ENCODE data around the gene CAMK1G. TPM values are rescaled to one million over a fixed set of nuclear protein-coding genes. Genes with fewer than 3 reads are reported as not detected.

CAMK1G gene
- total RNA-seq, 1 donor from 2014 or later = 0.12 TPM

DNA sequence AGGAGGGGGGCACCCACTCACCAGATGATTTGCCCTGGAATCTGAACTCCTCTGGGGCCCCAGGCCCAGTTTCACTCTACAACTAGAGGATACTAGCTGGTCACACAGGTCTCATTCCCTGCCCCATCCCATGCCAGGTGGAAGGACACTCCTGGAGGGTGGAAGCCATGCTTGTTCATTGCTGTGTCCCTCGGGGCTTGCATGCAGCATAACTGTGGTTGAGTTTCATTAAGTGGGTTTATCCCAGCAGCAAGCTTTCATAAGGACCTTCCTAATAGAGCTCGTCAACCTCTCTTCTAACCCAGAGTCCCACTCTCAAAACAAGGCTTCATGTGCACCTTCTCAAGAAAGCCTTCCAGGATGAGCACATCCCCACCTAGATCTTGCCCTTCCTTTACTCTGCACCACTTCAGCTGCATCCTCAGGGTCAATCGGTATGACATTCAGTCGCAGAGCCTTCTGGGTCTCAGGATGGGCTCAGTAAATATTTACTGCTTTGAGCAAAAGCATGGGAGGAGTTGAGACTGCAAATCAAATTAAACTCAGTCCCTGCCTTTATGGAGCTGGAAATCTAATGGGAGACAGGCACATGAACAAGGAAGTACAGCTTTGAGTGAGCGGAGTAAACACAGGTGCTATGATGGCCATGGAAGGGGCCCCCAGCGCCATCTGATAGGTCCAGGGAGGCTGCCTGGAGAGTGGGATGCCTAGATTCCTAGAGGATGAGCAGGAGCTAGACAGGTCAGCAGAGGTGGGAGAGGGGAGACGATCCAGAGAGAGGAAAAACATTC is 36.4 kb downstream of the CAMK1G start:
- DNase-seq (ENCODE audit: low spot score) = no peak

GRCh38 chr1:209620487-209620884 is 37.0 kb downstream of the CAMK1G start:
- DNase-seq (ENCODE audit: low spot score) = no peak

DNA sequence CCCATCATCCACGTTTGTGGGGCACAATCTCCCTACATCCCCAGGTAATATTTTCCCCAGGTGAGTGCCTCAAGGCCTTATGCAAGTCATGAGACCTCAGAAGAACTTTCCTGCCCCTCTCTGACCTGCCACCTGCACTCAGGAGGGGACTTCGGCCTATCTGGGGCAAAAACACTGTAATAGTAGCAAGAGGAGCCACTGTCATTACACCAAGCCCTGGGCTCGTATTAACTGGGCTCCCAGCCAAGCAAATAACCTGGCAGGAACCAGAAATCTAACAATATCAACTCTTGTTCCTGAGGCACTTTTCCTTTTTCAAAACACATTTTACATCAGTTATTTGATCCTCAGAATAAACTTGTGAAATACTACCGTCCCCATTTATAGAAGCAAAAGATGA is 37.8 kb downstream of the CAMK1G start:
- DNase-seq (ENCODE audit: low spot score) = no peak

- no peak for DNase-seq (ENCODE audit: low spot score)
Measured at GRCh38 chr1:209621741-209622655, 38.5 kb downstream of the CAMK1G start.

DNA sequence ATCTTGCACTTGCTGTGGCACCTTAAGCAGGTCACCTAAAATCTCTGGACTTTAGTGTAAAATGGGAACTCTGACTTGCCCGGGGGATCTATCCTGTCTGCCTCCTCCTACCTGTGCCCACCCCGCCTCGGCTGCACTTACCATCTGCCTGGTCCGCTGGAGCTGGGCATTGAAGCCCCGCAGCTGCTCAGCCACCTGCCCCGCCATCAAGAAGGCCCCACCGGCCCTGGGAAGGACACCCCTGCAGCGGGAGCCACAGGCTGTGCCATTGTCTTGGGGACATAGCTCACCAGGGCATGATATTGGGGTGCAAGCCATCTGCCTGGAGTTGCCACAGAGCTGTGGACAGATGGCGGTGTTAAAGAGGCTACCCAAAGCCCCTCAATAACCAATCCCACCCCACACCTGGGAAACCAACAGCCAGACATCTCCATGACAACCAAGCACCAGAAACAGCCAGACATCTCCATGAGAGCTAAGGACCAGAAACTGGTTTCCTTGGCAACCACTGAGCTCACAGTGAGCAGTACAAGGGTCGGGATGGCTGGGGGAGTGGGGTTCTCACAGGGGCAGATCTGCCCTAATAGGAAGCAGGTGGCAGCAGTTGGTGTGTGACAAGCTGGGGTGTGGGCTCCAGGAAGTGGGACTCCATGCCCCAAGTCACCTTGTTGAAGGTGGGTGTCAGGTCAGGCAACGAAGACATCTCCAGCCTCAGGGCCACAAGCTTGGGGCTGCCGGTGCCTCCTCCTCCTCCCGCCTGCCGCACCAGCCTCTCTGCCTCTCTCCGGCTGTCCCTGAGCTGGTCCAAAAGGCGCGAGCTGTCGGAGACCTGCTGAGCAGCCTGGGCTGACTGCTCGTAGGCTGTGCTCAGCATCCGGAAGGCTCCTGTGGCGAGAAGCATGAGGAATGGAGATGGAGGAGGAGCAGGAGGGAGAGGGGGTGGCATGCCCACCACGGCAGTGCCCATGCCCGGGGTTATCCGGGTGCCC is 39.6 kb downstream of the CAMK1G start:
- no peak for DNase-seq (ENCODE audit: low spot score)

- DNase-seq (ENCODE audit: low spot score) = no peak
Measured at GRCh38 chr1:209624558-209625549, 41.3 kb downstream of the CAMK1G start.

GRCh38 chr1:209625791-209626285 is 42.3 kb downstream of the CAMK1G start:
- no peak for DNase-seq (ENCODE audit: low spot score)

DNA sequence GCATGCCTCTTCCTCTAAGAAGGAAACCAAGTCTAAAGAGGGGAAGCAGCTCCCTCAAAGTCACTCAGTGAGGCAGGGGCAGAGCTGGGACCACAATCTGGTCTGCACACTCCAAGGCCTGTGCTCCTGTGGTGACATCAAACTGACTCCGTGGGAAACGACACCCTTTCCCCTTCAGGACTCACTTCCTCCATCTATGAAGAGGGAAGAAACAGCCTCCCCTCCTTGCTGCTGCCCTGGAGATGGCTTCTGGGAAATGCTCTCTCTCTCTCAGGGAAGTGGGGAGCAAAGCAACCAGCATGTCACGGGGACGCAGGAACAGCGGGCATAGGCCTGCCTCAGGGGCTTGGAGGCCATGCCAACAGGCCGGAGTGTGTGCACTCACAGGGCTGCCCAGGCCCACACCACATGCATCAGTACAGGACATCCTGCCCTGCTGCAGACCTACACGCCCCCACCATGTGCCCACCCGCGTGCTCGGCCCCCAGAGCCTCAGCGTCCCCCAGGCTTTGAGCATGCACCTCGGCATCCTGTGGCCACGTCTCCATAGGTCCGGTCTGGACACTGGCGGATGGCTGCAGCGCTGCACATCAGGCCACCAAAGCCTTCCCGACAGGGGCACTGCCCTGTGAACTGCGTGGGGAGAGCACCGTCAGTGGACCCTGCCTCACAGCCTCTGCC is 43.0 kb downstream of the CAMK1G start:
- DNase-seq (ENCODE audit: low spot score) = no peak

DNA sequence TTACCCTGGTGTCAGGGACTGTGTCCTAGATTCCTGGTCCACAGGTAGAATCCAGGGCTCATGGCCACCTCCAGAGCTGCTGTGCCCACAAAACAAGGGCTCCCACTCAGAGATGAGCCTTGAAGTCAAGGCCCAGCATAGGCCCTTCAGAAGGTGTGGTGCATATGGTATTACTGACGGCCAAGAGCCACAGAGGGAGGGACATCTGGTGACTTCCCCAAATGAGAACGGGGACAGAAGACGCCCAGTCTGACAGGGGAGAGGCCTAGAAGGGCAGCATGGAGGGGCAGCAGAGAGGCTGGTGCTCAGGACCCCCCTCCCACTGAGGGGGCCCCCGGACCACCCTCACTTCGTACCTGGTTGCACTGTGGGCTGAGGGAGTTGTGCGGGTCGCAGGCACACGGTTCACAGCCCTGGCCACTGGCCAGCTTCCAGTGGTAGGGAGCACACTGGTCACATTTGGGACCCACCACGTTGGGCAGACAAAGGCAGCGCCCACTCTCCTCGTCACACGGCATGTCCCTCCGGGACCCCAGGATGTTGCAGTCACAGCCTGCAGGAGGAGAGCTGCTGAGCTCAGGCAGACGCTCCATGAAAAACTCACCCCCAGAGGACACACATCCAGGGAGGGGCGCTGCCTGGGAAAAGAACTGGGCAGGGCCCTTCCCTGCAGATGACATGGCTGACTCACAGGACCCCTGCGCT is 43.7 kb downstream of the CAMK1G start:
- DNase-seq (ENCODE audit: low spot score) = no peak

GRCh38 chr1:209627732-209628196 is 44.2 kb downstream of the CAMK1G start:
- peak; percentile 67 for DNase-seq (ENCODE audit: low spot score)

DNA sequence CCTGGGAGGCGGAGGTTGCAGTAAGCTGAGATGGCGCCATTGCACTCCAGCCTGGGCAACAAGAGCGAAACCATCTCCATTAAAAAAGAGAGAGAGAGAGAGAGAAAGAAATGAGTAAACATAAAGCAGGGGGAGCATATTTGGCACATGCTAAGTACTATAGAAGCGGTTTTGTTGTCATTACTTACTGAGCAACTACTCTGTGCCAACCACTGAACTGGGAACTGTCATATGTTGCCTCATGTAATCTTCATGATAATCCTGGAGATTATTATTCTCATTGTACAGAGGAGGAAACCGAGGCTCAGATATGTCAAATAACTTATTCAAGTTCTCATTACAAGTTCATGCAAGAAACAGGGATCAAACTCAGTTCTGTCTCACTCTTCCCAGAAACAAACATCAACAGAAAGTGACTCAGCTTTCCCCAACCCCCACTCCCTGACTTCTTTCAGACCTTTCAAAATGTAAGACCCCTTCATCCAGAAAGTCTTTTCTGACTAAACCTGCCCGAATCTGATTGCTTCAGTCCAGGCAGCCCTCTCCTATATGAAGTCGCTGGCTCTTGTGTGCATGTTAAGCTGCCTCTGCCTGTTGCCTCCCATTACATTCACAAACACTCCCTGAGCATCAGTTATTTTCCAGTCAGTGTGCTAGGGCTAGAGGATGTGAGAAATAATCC is 45.2 kb downstream of the CAMK1G start:
- DNase-seq (ENCODE audit: low spot score) = no peak

- no peak for DNase-seq (ENCODE audit: low spot score)
Measured at GRCh38 chr1:209629621-209630382, 46.3 kb downstream of the CAMK1G start.

GRCh38 chr1:209630383-209631225 is 47.1 kb downstream of the CAMK1G start:
- no peak for DNase-seq (ENCODE audit: low spot score)

DNA sequence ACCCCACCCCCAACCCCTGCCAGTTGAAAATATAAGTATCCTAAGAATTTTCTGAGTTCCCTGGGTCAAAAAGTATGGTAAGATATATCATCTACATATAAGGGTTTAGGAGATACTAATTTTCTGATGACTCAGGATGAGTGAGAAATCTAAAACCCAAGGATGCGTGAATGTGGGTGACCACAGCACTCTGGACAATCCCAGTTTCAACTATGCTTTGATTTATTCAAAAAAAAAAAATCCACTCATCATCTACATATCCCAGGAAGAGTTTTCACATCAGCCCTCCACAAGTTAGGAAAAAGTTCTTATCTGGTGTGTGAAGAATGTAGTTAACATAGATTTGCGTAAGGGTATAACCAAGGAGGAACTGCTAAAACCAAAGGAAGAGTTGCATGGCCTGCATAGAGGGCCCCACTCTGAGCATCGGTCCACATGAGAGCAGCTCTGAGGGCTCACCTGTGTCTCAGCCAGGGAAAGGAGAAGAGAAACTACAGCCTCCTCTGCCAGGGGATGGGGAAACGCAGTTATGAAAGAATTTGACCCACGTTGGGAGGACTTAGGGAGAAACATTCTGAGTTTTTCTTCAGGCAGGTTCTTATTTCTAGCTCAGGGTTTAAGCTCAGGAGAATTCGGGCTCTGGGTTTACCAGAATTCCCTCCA is 50.0 kb downstream of the CAMK1G start:
- no peak for DNase-seq (ENCODE audit: low spot score)

GRCh38 chr1:209634005-209634737 is 50.7 kb downstream of the CAMK1G start:
- DNase-seq (ENCODE audit: low spot score) = no peak
